ENCODE data around the gene HADHA. TPM values are rescaled to one million over a fixed set of nuclear protein-coding genes. Genes with fewer than 3 reads are reported as not detected.
"Not testable (repeated sequence)": the region's sequence is repeated elsewhere in the genome, so short reads cannot be mapped to it uniquely, and the experiment has no call there.

Gene HADHA
- total RNA-seq, 3 donors from 2014 or later (not counting 1 experiment from before 2014, with no cell fraction given), result 66.6 to 76.1 (median 68.9) TPM

GRCh38 chr2:26268213-26268612, 23.8 kb upstream of the HADHA start:
- no peak overlapping the region for H3K27ac ChIP-seq (ENCODE audit: low read length)
- peaks cover 12% of the 10 kb centered on the region for H3K36me3 ChIP-seq (ENCODE audit: control insufficient read depth, insufficient read depth, low read length)
- TF ChIP-seq, protein P1, sequence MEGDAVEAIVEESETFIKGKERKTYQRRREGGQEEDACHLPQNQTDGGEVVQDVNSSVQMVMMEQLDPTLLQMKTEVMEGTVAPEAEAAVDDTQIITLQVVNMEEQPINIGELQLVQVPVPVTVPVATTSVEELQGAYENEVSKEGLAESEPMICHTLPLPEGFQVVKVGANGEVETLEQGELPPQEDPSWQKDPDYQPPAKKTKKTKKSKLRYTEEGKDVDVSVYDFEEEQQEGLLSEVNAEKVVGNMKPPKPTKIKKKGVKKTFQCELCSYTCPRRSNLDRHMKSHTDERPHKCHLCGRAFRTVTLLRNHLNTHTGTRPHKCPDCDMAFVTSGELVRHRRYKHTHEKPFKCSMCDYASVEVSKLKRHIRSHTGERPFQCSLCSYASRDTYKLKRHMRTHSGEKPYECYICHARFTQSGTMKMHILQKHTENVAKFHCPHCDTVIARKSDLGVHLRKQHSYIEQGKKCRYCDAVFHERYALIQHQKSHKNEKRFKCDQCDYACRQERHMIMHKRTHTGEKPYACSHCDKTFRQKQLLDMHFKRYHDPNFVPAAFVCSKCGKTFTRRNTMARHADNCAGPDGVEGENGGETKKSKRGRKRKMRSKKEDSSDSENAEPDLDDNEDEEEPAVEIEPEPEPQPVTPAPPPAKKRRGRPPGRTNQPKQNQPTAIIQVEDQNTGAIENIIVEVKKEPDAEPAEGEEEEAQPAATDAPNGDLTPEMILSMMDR (IDR thresholded peaks at IDR 0.05), result no peak
- no peaks in the 10 kb centered on the region for H3K4me1 ChIP-seq (ENCODE audit: control insufficient read depth, insufficient read depth, low read length)
- H3K4me3 ChIP-seq (ENCODE audit: low read length), result no peak overlapping the region
- no peaks in the 10 kb centered on the region for H3K9me3 ChIP-seq (ENCODE audit: control insufficient read depth, insufficient read depth, low read length)
- Mint-ChIP-seq H3K27me3 (ENCODE audit: low read depth in 2 of 2) (no peaks in the 10 kb centered on the region), H3K4me3 (no peak overlapping the region), H3K9me3 (no peaks in the 10 kb centered on the region), H3K36me3 (peaks cover 6% of the 10 kb centered on the region), H3K27ac (no peak overlapping the region), H3K4me1 (no peaks in the 10 kb centered on the region)
- no peaks in the 10 kb centered on the region for H3K27me3 ChIP-seq (ENCODE audit: control insufficient read depth, insufficient read depth, low read length)
- 96% methylated on average over 3 of the region's 4 CpGs for WGBS (ENCODE audit: insufficient coverage)
- no peak for ATAC-seq
- no peak for DNase-seq
- intact Hi-C loops (cut with micrococcal nuclease), result no loop called here

DNA sequence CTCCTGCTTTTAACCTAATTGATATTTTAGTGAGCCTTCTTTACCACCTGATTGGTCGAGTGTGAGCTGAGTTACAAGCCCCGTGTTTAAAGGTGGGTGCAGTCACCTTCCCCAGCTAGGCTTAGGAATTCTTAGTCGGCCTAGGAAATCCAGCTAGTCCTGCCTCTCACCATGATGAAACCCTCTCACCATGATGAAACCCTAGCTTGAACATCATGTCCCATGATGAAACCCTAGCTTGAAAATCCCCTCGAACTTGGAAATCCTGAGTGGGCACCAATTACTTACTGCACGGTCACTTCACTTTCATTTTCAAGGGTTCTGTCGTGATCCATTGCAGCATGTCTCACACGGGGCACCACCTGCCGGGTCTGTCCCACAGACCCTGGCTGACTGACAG, 14.4 kb upstream of the HADHA start:
- H3K27me3 ChIP-seq (ENCODE audit: control insufficient read depth, insufficient read depth, low read length); ATAC-seq; H3K27ac Mint-ChIP-seq; H3K27me3 Mint-ChIP-seq (ENCODE audit: low read depth in 2 of 2); H3K27ac ChIP-seq (ENCODE audit: low read length); intact Hi-C loops (cut with micrococcal nuclease); H3K4me1 Mint-ChIP-seq; H3K9me3 ChIP-seq (ENCODE audit: control insufficient read depth, insufficient read depth, low read length); H3K4me3 Mint-ChIP-seq; DNase-seq; H3K36me3 Mint-ChIP-seq; H3K4me3 ChIP-seq (ENCODE audit: low read length); H3K9me3 Mint-ChIP-seq; H3K4me1 ChIP-seq (ENCODE audit: control insufficient read depth, insufficient read depth, low read length): not testable (repeated sequence)
- peaks cover 34% of the 10 kb centered on the region for H3K36me3 ChIP-seq (ENCODE audit: control insufficient read depth, insufficient read depth, low read length)
- 94% methylated on average over 8 of the region's 8 CpGs for WGBS (ENCODE audit: insufficient coverage)

- Histone ChIP-seq H3K36me3 (ENCODE audit: control insufficient read depth, insufficient read depth, low read length) (peaks cover 23% of the 10 kb centered on the region), H3K27ac (ENCODE audit: low read length) (no peak overlapping the region), H3K27me3 (ENCODE audit: control insufficient read depth, insufficient read depth, low read length) (no peaks in the 10 kb centered on the region), H3K9me3 (ENCODE audit: control insufficient read depth, insufficient read depth, low read length) (no peaks in the 10 kb centered on the region), H3K4me3 (ENCODE audit: low read length) (no peak overlapping the region), H3K4me1 (ENCODE audit: control insufficient read depth, insufficient read depth, low read length) (no peaks in the 10 kb centered on the region)
- DNase-seq (no peak), ATAC-seq (no peak)
- WGBS (ENCODE audit: insufficient coverage), result 53% methylated on average over 3 of the region's 3 CpGs
- intact Hi-C loops (cut with micrococcal nuclease), result no loop called here
- H3K4me3 Mint-ChIP-seq, result no peak overlapping the region
- peaks cover 7 to 17% of the 10 kb centered on the region in 2 donors for H3K4me1 Mint-ChIP-seq
- H3K36me3 Mint-ChIP-seq, result no peaks in the 10 kb centered on the region
- H3K9me3 Mint-ChIP-seq, result no peaks in the 10 kb centered on the region
- H3K27ac Mint-ChIP-seq, result no peak overlapping the region
- H3K27me3 Mint-ChIP-seq (ENCODE audit: low read depth in 2 of 2), result no peaks in the 10 kb centered on the region
- TF ChIP-seq, protein P1 (IDR thresholded peaks at IDR 0.05), result no peak
Measured at GRCh38 chr2:26255759-26256384, 11.4 kb upstream of the HADHA start.

- no peaks in the 10 kb centered on the region for H3K36me3 ChIP-seq (ENCODE audit: control insufficient read depth, insufficient read depth, low read length)
- intact Hi-C loops (cut with micrococcal nuclease), result no loop called here
- Mint-ChIP-seq H3K27me3 (ENCODE audit: low read depth in 2 of 2) (no peaks in the 10 kb centered on the region), H3K27ac (no peak overlapping the region), H3K36me3 (no peaks in the 10 kb centered on the region), H3K4me3 (no peak overlapping the region), H3K9me3 (no peaks in the 10 kb centered on the region), H3K4me1 (peaks cover 11 to 24% of the 10 kb centered on the region in 2 donors)
- no peak for ATAC-seq
- no peaks in the 10 kb centered on the region for H3K4me1 ChIP-seq (ENCODE audit: control insufficient read depth, insufficient read depth, low read length)
- H3K27me3 ChIP-seq (ENCODE audit: control insufficient read depth, insufficient read depth, low read length), result no peaks in the 10 kb centered on the region
- no peak for DNase-seq
- H3K27ac ChIP-seq (ENCODE audit: low read length), result no peak overlapping the region
- TF ChIP-seq, protein P1 (IDR thresholded peaks at IDR 0.05), result no peak
- no peaks in the 10 kb centered on the region for H3K9me3 ChIP-seq (ENCODE audit: control insufficient read depth, insufficient read depth, low read length)
- 92% methylated on average over 2 of the region's 3 CpGs for WGBS (ENCODE audit: insufficient coverage)
- H3K4me3 ChIP-seq (ENCODE audit: low read length), result no peak overlapping the region
Measured at GRCh38 chr2:26251893-26252292, 7.5 kb upstream of the HADHA start.
